Panc1 (cell line): ENCODE measurements around the gene GALNT9.

Source experiments
- CTCF ChIP-seq: fragments of 450-650 bp; IDR thresholded peaks from 2 replicates; pipeline ENCODE4 v1.5.1; 2017; ENCODE audit warnings: mild to moderate bottlenecking
- POLR2AphosphoS5 ChIP-seq: IDR thresholded peaks from 2 replicates; pipeline ENCODE4 v1.6.1; 2012; ENCODE audit warnings: mild to moderate bottlenecking, low read depth, low read length, moderate library complexity
- REST ChIP-seq, 2 experiments: IDR thresholded peaks; 2 replicates each; pipeline ENCODE4 v1.6.1; 2011 to 2012; ENCODE audit warnings: low read depth in 2 of 2, control low read depth in 1 of 2, low read length in 1 of 2, mild to moderate bottlenecking in 1 of 2, moderate library complexity in 1 of 2; ENCODE audit not compliant: insufficient read depth in 1 of 2
- SIN3A ChIP-seq: IDR thresholded peaks from 2 replicates; pipeline ENCODE4 v1.6.1; 2012; ENCODE audit warnings: low read depth, mild to moderate bottlenecking, low read length, moderate library complexity, borderline replicate concordance; ENCODE audit not compliant: insufficient read depth
- TCF7L2 ChIP-seq: IDR thresholded peaks from 2 replicates; pipeline ENCODE4 v1.6.1; 2011; ENCODE audit warnings: mild to moderate bottlenecking, low read depth, low read length, inconsistent platforms

GRCh38 chr12:132191715-132192553 lies 137.5 kb downstream of the GALNT9 start:
- TF ChIP-seq SIN3A = no peak
- TF ChIP-seq CTCF = no peak
- no peak for TF ChIP-seq TCF7L2
- TF ChIP-seq REST (IDR thresholded peaks at IDR 0.05; ENCODE audit: insufficient read depth in 1 of 2, low read depth in 2 of 2, low read length in 1 of 2) = no peak
- no peak for TF ChIP-seq POLR2AphosphoS5
